Measurements from ENCODE around the gene RASGRF2. TPM values are rescaled to one million over a fixed set of nuclear protein-coding genes. Genes with fewer than 3 reads are reported as not detected.

The RASGRF2 gene
- total RNA-seq, 1 donor from 2014 or later: not detected

GRCh38 chr5:81194633-81195334 lies 234.6 kb downstream of the RASGRF2 start:
- peak; percentile 77 for DNase-seq (ENCODE audit: low read depth)

GRCh38 chr5:81195335-81195929 lies 235.3 kb downstream of the RASGRF2 start:
- DNase-seq (ENCODE audit: low read depth): peak; percentile 19

GRCh38 chr5:81202655-81203054 lies 242.5 kb downstream of the RASGRF2 start:
- peak; percentile 56 for DNase-seq (ENCODE audit: low read depth)

- DNase-seq (ENCODE audit: low read depth): no peak
Observed at GRCh38 chr5:81203729-81204128, 243.6 kb downstream of the RASGRF2 start.

- DNase-seq (ENCODE audit: low read depth): no peak
Observed at GRCh38 chr5:81204205-81204604, 244.0 kb downstream of the RASGRF2 start.

GRCh38 chr5:81205058-81205457 lies 244.9 kb downstream of the RASGRF2 start:
- no peak for DNase-seq (ENCODE audit: low read depth)

GRCh38 chr5:81207009-81207408 lies 246.8 kb downstream of the RASGRF2 start:
- peak; percentile 50 for DNase-seq (ENCODE audit: low read depth)

GRCh38 chr5:81208904-81209303 lies 248.7 kb downstream of the RASGRF2 start:
- no peak for DNase-seq (ENCODE audit: low read depth)

GRCh38 chr5:81209386-81209785 lies 249.2 kb downstream of the RASGRF2 start:
- DNase-seq (ENCODE audit: low read depth): no peak

GRCh38 chr5:81209869-81210493 lies 249.8 kb downstream of the RASGRF2 start:
- DNase-seq (ENCODE audit: low read depth): no peak

GRCh38 chr5:81212211-81212751 lies 252.1 kb downstream of the RASGRF2 start:
- DNase-seq (ENCODE audit: low read depth): no peak

- no peak for DNase-seq (ENCODE audit: low read depth)
Observed at GRCh38 chr5:81213070-81213469, 252.9 kb downstream of the RASGRF2 start.

GRCh38 chr5:81214848-81215247 lies 254.7 kb downstream of the RASGRF2 start:
- DNase-seq (ENCODE audit: low read depth): no peak

GRCh38 chr5:81216152-81216551 lies 256.0 kb downstream of the RASGRF2 start:
- no peak for DNase-seq (ENCODE audit: low read depth)

GRCh38 chr5:81219389-81219788 lies 259.2 kb downstream of the RASGRF2 start:
- DNase-seq (ENCODE audit: low read depth): no peak

- no peak for DNase-seq (ENCODE audit: low read depth)
Observed at GRCh38 chr5:81222285-81222684, 262.1 kb downstream of the RASGRF2 start.

- DNase-seq (ENCODE audit: low read depth): no peak
Observed at GRCh38 chr5:81225463-81225862, 265.3 kb downstream of the RASGRF2 start.

GRCh38 chr5:81226286-81226685 lies 266.1 kb downstream of the RASGRF2 start:
- DNase-seq (ENCODE audit: low read depth): no peak

- no peak for DNase-seq (ENCODE audit: low read depth)
Observed at GRCh38 chr5:81226949-81227348, 266.8 kb downstream of the RASGRF2 start.

- no peak for DNase-seq (ENCODE audit: low read depth)
Observed at GRCh38 chr5:81228084-81228483, 267.9 kb downstream of the RASGRF2 start.

GRCh38 chr5:81230416-81230815 lies 270.3 kb downstream of the RASGRF2 start:
- no peak for DNase-seq (ENCODE audit: low read depth)

GRCh38 chr5:81232464-81233079 lies 272.4 kb downstream of the RASGRF2 start:
- peak; percentile 77 for DNase-seq (ENCODE audit: low read depth)
